ENCODE results near the gene NPHP4. TPM values are rescaled to one million over a fixed set of nuclear protein-coding genes. Genes with fewer than 3 reads are reported as not detected.
A peak's percentile ranks its signal among the peaks of the same experiment; 100 is the strongest.

Gene NPHP4
- total RNA-seq, 8 experiments from 2014 or later = 4.5 to 20.2 (median 11.0) TPM

GRCh38 chr1:5998051-5998905 lies 6.1 kb upstream of the NPHP4 start:
- in situ Hi-C loops (cut with MboI; ENCODE audit: low pct_unique_long_range_greater_than_20kb in 2 of 9, low sequenced_read_pairs in 9 of 9, unreplicated experiment in 9 of 9) = no loop called here
- no peak for ATAC-seq (replicated peaks in 6 of 8)
- Histone ChIP-seq H3K4me1 (replicated peaks in 1 of 2) (peaks cover 28 to 32% of the 10 kb centered on the region in 2 donors), H3K27ac (no peak overlapping the region), H3K4me3 (no peak overlapping the region)
- WGBS, 10 experiments = 90 to 100% (median 91%) methylated on average over 1 to 9 of the region's 12 CpGs; no CpG with 5 or more reads in 5 of the 10 experiments

DNA sequence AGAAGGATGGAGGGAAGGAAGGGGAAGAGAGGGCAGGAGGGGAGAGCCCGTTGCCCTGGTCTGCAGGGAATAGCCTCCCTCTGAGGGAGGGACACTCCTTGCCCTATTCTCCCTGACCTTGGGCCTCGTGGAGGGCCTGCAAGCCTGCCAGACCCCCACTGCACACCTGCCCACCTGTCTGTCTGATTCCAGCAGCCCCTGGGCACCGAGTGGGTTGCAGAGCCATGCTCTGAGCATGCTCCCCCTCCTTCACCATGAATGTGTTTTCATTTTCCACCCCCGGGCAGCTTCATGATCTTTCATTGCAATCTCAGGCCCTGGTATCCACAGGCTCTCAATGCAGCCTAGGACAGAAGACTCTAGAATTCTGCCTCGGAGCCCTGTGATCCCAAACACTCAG lies 5.1 kb upstream of the NPHP4 start:
- WGBS, 10 experiments = 20 to 100% (median 80%) methylated on average over 1 to 4 of the region's 5 CpGs; no CpG with 5 or more reads in 4 of the 10 experiments
- no peak overlapping the region for H3K27ac ChIP-seq
- H3K4me3 ChIP-seq = no peak overlapping the region
- ATAC-seq (replicated peaks in 6 of 8) = no peak
- in situ Hi-C loops (cut with MboI; ENCODE audit: low pct_unique_long_range_greater_than_20kb in 2 of 9, low sequenced_read_pairs in 9 of 9, unreplicated experiment in 9 of 9) = no loop called here
- peaks cover 19 to 22% of the 10 kb centered on the region in 2 donors for H3K4me1 ChIP-seq (replicated peaks in 1 of 2)

- no peak overlapping the region for H3K27ac ChIP-seq
- peaks cover 14 to 18% of the 10 kb centered on the region in 2 donors for H3K4me1 ChIP-seq (replicated peaks in 1 of 2)
- no peak for ATAC-seq (replicated peaks in 6 of 8)
- 40 to 100% (median 87%) methylated on average over 1 to 8 of the region's 16 CpGs; no CpG with 5 or more reads in 3 of the 10 experiments for WGBS, 10 experiments
- in situ Hi-C loops (cut with MboI; ENCODE audit: low pct_unique_long_range_greater_than_20kb in 2 of 9, low sequenced_read_pairs in 9 of 9, unreplicated experiment in 9 of 9) = no loop called here
- no peak overlapping the region for H3K4me3 ChIP-seq
These were observed 4.5 kb upstream of the NPHP4 start for GRCh38 chr1:5996641-5997270.

GRCh38 chr1:5995871-5996630 lies 3.8 kb upstream of the NPHP4 start:
- H3K27ac ChIP-seq = no peak overlapping the region
- WGBS, 10 experiments = 0 to 100% (median 89%) methylated on average over 1 to 10 of the region's 17 CpGs; no CpG with 5 or more reads in 3 of the 10 experiments
- no peak for ATAC-seq (replicated peaks in 6 of 8)
- peaks cover 14 to 18% of the 10 kb centered on the region in 2 donors for H3K4me1 ChIP-seq (replicated peaks in 1 of 2)
- in situ Hi-C loops (cut with MboI; ENCODE audit: low pct_unique_long_range_greater_than_20kb in 2 of 9, low sequenced_read_pairs in 9 of 9, unreplicated experiment in 9 of 9) = no loop called here
- H3K4me3 ChIP-seq = no peak overlapping the region

DNA sequence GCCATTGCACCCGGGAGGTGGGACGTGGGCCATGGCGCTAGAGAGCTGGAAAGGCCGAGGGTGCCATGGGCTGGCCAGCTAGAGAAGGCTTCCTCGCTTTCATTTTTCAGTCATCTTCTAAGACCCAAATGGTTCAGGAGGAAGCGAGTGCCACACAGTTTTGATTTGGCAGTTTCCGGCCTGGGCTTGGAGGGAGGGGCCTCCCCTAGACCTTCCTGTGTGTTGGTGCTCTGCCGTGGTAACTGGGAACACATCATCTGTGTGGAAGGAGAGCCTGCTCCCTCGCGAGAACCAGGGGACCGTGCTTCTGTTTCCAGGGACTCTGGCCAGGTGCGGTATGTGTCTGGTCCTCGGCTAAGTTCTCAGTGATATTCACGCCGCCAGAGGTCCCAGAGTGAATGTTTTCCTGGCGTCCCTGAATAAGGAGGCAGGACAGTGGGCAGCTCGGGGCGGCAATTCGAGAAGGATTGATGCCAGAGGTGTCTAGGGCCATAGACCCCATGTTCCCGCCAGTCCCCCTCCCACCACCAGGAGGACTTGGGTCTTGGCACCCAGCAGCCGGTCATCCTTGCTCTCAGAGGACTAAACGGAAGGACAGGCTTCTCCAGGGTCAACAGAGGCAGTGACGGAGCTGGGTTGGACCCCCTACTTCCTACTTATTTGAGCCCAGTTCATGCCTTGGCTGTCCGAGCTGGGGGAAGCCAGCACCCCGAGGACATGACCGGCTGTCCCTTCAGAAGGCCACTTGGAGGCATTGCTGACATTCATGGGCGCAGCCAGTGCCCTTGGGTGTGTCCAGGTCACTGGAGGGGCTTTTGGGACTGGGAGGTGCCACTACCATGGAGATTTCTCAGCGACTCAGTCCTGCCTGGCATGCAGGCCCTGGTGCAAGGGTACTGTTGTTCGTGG lies 2.7 kb upstream of the NPHP4 start:
- ATAC-seq (replicated peaks in 6 of 8) = no peak
- Histone ChIP-seq H3K27ac (no peak overlapping the region), H3K4me1 (replicated peaks in 1 of 2) (peaks cover 18 to 20% of the 10 kb centered on the region in 2 donors), H3K4me3 (no peak overlapping the region)
- in situ Hi-C loops (cut with MboI; ENCODE audit: low pct_unique_long_range_greater_than_20kb in 2 of 9, low sequenced_read_pairs in 9 of 9, unreplicated experiment in 9 of 9) = no loop called here
- WGBS, 10 experiments = 81 to 100% (median 91%) methylated on average over 1 to 14 of the region's 29 CpGs; no CpG with 5 or more reads in 1 of the 10 experiments

DNA sequence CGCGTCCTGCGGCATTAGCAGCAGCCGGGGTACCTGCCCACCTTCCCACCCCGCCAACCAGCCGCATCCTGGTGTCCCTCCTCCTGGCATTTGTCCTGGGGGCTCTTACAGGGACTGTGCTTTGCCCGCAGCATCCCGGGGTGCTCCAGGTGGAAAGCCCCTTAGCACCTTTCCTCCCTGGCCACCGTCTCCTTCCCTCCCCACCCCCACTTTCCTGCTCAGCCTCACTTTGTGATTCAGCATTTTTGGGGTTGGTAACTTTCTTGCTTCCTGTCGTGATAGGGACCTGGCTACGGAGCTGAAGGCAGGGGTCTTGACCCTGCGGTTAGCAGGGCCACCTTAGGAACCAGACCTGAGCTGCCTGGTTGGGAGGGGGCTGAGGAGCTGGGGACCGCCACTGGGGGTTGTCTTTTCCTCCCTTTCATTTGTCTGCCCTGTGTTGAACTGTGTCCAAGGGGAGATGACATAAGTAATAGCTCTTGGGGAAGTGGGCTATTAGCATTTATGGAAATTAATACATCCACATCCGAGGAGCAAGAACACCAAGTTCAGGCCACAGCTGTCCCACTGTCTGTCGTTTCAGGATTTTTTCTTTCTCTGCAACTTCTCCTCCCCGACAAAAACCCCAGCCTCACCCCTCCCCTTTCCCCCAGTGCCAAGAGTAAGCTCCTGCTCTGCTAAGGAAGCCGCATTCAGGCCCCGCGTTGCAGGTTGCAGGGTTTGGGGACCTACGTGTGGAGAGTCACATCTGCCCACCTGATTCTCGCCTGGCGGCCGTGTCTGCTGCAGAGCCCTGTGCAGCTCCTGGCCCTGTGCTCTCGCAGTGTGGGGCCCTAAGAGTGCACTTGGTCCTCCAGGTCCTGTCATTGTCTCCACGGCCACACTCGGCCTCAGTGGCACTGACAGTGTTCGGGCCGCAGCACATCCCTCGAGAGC lies 1.6 kb upstream of the NPHP4 start:
- peak overlapping the region; percentile 77 to 98 (median 87) for H3K4me3 ChIP-seq
- H3K4me1 ChIP-seq (replicated peaks in 1 of 2) = peaks cover 18 to 20% of the 10 kb centered on the region in 2 donors
- in situ Hi-C loops (cut with MboI; ENCODE audit: low pct_unique_long_range_greater_than_20kb in 2 of 9, low sequenced_read_pairs in 9 of 9, unreplicated experiment in 9 of 9) = no loop called here
- WGBS, 10 experiments = 7 to 87% (median 40%) methylated on average over 1 to 21 of the region's 29 CpGs; no CpG with 5 or more reads in 3 of the 10 experiments
- no peak for ATAC-seq (replicated peaks in 6 of 8)
- H3K27ac ChIP-seq = peak overlapping the region; percentile 51

DNA sequence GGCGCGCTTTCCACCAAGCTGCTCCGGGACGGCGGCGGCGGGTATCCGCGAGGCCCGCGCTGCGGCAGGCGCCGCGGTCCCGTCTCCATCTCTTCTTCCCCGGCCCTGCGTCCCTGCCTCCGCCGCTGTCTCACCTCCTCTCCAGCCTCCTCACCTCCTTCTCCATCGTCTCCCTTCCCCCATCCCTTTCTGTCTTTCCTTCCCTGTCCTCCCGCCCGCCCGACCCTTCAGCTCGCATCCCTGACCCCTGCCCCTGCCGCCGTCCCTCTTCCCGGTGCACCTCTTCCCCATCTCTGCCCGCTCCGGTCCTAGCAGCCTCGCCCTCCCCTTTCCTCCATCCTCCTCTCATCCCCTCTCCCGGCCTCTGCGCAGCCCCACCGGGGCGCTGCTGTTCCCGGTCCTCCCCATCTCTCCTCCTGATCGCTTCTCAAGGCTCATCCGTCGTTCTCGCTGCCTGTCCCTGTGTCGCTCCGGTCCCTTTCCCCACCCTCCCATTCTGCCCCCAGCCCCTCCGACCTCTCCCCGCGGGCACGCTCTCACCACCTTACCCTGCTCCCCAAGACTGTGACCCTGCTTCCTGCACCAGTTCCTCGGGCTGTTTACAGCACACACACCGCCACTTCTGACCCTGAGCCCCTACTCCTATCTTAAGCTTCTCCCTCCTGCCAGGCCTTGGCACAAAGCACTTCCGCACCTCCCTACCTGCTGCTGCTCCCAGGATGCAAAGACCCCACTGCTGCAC lies 760 bp upstream of the NPHP4 start:
- in situ Hi-C loops (cut with MboI; ENCODE audit: low pct_unique_long_range_greater_than_20kb in 2 of 9, low sequenced_read_pairs in 9 of 9, unreplicated experiment in 9 of 9) = no loop called here
- WGBS, 10 experiments = 0 to 12% (median 0%) methylated on average over 1 to 8 of the region's 49 CpGs; no CpG with 5 or more reads in 6 of the 10 experiments
- Histone ChIP-seq H3K27ac (peak overlapping the region; percentile 51), H3K4me3 (peak overlapping the region; percentile 77 to 98 (median 87)), H3K4me1 (replicated peaks in 1 of 2) (peaks cover 18 to 20% of the 10 kb centered on the region in 2 donors)
- ATAC-seq (replicated peaks in 6 of 8) = peak; percentile 8 to 39 (median 24)

DNA sequence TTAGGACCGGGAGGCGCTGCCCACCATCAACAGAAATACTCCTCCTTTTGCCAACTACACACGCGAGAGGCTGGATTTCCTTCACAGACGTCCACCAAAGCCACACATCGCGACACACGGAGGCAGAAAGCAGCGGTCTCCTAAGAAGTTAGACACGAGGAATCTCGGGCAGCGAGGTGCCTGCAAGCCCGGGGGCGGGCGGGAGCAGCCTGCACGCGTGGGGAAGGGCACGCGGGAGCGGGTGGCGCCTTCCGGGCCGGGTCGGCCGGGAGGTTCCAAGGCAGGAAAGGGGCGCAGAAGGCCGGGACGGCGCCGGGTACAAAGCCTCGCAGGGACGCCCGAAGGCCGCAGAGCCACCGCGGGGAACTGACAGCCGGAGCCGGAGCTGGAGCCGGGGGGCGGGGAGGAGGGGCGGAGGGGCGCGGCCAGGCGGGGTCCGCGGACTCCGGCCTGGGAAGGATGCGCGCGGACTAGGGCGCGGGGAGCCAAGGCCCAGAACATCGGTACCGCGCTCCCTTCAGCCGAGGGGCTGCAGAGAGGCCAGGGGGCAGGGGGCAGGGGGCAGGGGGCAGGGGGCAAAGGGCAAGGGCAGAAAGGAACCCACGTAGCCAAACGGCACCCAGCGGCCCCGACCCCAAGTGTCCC lies 722 bp downstream of the NPHP4 start:
- H3K27ac ChIP-seq = peak overlapping the region; percentile 78 to 96
- peak in 6 of 8 experiments; percentile 0 to 4 (median 0) for ATAC-seq (replicated peaks in 6 of 8)

DNA sequence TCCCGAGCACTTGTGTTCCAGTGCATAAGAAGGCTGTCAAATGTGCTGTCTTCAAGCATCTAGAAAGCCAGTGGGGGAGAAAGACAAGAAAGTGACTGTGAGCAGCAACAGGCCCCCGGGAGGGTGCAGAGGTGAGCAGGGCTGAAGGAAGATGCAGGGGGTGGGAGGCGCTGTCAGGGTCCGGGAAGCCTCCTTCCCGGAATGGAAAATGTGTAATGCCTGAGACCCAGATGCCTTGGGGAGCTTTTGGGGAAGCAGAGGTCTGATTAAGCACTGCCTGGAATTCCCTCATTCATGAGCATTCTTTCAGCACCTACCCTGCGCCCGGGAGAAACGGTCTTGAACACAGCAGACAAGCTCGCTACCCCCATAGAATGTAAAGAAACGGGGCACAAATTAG lies 1.3 kb downstream of the NPHP4 start:
- H3K4me3 ChIP-seq = peak overlapping the region; percentile 77 to 98 (median 87)
- no peak for ATAC-seq (replicated peaks in 6 of 8)
- H3K4me1 ChIP-seq (replicated peaks in 1 of 2) = peaks cover 18 to 20% of the 10 kb centered on the region in 2 donors
- in situ Hi-C loops (cut with MboI; ENCODE audit: low pct_unique_long_range_greater_than_20kb in 2 of 9, low sequenced_read_pairs in 9 of 9, unreplicated experiment in 9 of 9) = no loop called here
- WGBS, 10 experiments = 0 to 100% (median 21%) methylated on average over 1 to 10 of the region's 10 CpGs; no CpG with 5 or more reads in 2 of the 10 experiments
- no peak overlapping the region for H3K27ac ChIP-seq

More for the DNA sequence above, 722 bp downstream of the NPHP4 start:
- in situ Hi-C loops (cut with MboI; ENCODE audit: low pct_unique_long_range_greater_than_20kb in 2 of 9, low sequenced_read_pairs in 9 of 9, unreplicated experiment in 9 of 9) = no loop called here
- H3K4me1 ChIP-seq (replicated peaks in 1 of 2) = peaks cover 18 to 20% of the 10 kb centered on the region in 2 donors
- WGBS, 10 experiments = 0 to 30% (median 0%) methylated on average over 1 to 7 of the region's 60 CpGs; no CpG with 5 or more reads in 6 of the 10 experiments
- peak overlapping the region; percentile 77 to 98 (median 87) for H3K4me3 ChIP-seq

GRCh38 chr1:5989731-5990271 lies 2.4 kb downstream of the NPHP4 start:
- no peak overlapping the region for H3K27ac ChIP-seq
- in situ Hi-C loops (cut with MboI; ENCODE audit: low pct_unique_long_range_greater_than_20kb in 2 of 9, low sequenced_read_pairs in 9 of 9, unreplicated experiment in 9 of 9) = no loop called here
- no peak overlapping the region for H3K4me3 ChIP-seq
- no peak for ATAC-seq (replicated peaks in 6 of 8)
- 88 to 100% (median 93%) methylated on average over 5 to 7 of the region's 18 CpGs; no CpG with 5 or more reads in 5 of the 10 experiments for WGBS, 10 experiments
- peaks cover 18 to 20% of the 10 kb centered on the region in 2 donors for H3K4me1 ChIP-seq (replicated peaks in 1 of 2)
